HG03060 (cell line): ENCODE measurements around the gene REEP3.
"Not testable (repeated sequence)": the region's sequence is repeated elsewhere in the genome, so short reads cannot be mapped to it uniquely, and the experiment has no call there.

Source experiments
- ATAC-seq: cut with Tn5 transposase; IDR thresholded peaks from one replicate; pipeline ENCODE4 v1.9.1; 2021; ENCODE audit warnings: low read depth, moderate number of reproducible peaks; ENCODE audit not compliant: unreplicated experiment

REEP3 gene

GRCh38 chr10:63547628-63548360 lies 26.6 kb downstream of the REEP3 start:
- no peak for ATAC-seq

- ATAC-seq: no peak
These were observed 27.7 kb downstream of the REEP3 start for GRCh38 chr10:63548860-63549259.

GRCh38 chr10:63549810-63550209 lies 28.6 kb downstream of the REEP3 start:
- no peak for ATAC-seq

GRCh38 chr10:63553031-63553430 lies 31.8 kb downstream of the REEP3 start:
- no peak for ATAC-seq

GRCh38 chr10:63553473-63553872 lies 32.3 kb downstream of the REEP3 start:
- ATAC-seq: no peak

GRCh38 chr10:63554657-63555056 lies 33.5 kb downstream of the REEP3 start:
- peak; percentile 69 for ATAC-seq

GRCh38 chr10:63555330-63555729 lies 34.1 kb downstream of the REEP3 start:
- ATAC-seq: no peak

- ATAC-seq: no peak
These were observed 37.1 kb downstream of the REEP3 start for GRCh38 chr10:63558132-63558784.

GRCh38 chr10:63561341-63561740 lies 40.1 kb downstream of the REEP3 start:
- ATAC-seq: no peak

- ATAC-seq: no peak
These were observed 41.2 kb downstream of the REEP3 start for GRCh38 chr10:63562391-63562790.

GRCh38 chr10:63562857-63563256 lies 41.7 kb downstream of the REEP3 start:
- ATAC-seq: no peak

- no peak for ATAC-seq
These were observed 42.4 kb downstream of the REEP3 start for GRCh38 chr10:63563623-63564022.

GRCh38 chr10:63564731-63565130 lies 43.5 kb downstream of the REEP3 start:
- not testable (repeated sequence) for ATAC-seq

GRCh38 chr10:63573068-63573697 lies 52.0 kb downstream of the REEP3 start:
- ATAC-seq: no peak

- no peak for ATAC-seq
These were observed 52.8 kb downstream of the REEP3 start for GRCh38 chr10:63574011-63574410.

- no peak for ATAC-seq
These were observed 55.3 kb downstream of the REEP3 start for GRCh38 chr10:63576501-63576900.

GRCh38 chr10:63578501-63578900 lies 57.3 kb downstream of the REEP3 start:
- no peak for ATAC-seq

GRCh38 chr10:63579371-63580014 lies 58.3 kb downstream of the REEP3 start:
- no peak for ATAC-seq

- ATAC-seq: no peak
These were observed 61.5 kb downstream of the REEP3 start for GRCh38 chr10:63582690-63583089.

GRCh38 chr10:63583397-63583796 lies 62.2 kb downstream of the REEP3 start:
- ATAC-seq: no peak
